Measurements from ENCODE around the gene CASK. TPM values are rescaled to one million over a fixed set of nuclear protein-coding genes. Genes with fewer than 3 reads are reported as not detected.

CASK gene
- total RNA-seq, 1 experiment from 2014 or later = 29.4 TPM

GRCh38 chrX:41538707-41539106, 384.6 kb downstream of the CASK start:
- TF ChIP-seq CTCF (conservative IDR thresholded peaks at IDR 0.05) (no peak), EZH2 (IDR thresholded peaks at IDR 0.05; ENCODE audit: low read depth) (no peak)
- H3F3A ChIP-seq (ENCODE audit: insufficient read depth, low read depth) = no peaks in the 10 kb centered on the region
- H3K27ac ChIP-seq = no peak overlapping the region
- DNase-seq = no peak
- CTCF ChIA-PET = no interaction called here
- H4K20me1 ChIP-seq (ENCODE audit: insufficient read depth) = no peaks in the 10 kb centered on the region
- POLR2A ChIA-PET (ENCODE audit: unreplicated experiment) = no interaction called here
- H3K36me3 ChIP-seq (ENCODE audit: low read depth) = no peaks in the 10 kb centered on the region
- H3K9me3 ChIP-seq (ENCODE audit: insufficient read depth, low read depth) = no peaks in the 10 kb centered on the region
- no peaks in the 10 kb centered on the region for H3K27me3 ChIP-seq (ENCODE audit: insufficient read depth, low read depth)
- no peaks in the 10 kb centered on the region for H3K4me1 ChIP-seq (replicated peaks; ENCODE audit: insufficient read depth)
- no peak overlapping the region for H3K4me3 ChIP-seq
- BruUV-seq (replicated peaks) = no TSS peak
- H3K79me2 ChIP-seq (ENCODE audit: low read depth) = no peaks in the 10 kb centered on the region
- intact Hi-C loops (cut with micrococcal nuclease; ENCODE audit: unreplicated experiment) = no loop called here
- no peak overlapping the region for H3K4me2 ChIP-seq
- no peaks in the 10 kb centered on the region for H3K9me2 ChIP-seq (ENCODE audit: insufficient read depth)
- H2AFZ ChIP-seq = no peak overlapping the region

GRCh38 chrX:41530085-41530484, 393.3 kb downstream of the CASK start:
- Histone ChIP-seq H2AFZ (no peak overlapping the region), H3K4me3 (no peak overlapping the region), H3K9me3 (ENCODE audit: insufficient read depth, low read depth) (no peaks in the 10 kb centered on the region), H3K27ac (no peak overlapping the region), H3K9me2 (ENCODE audit: insufficient read depth) (no peaks in the 10 kb centered on the region), H3F3A (ENCODE audit: insufficient read depth, low read depth) (no peaks in the 10 kb centered on the region), H4K20me1 (ENCODE audit: insufficient read depth) (no peaks in the 10 kb centered on the region), H3K27me3 (ENCODE audit: insufficient read depth, low read depth) (no peaks in the 10 kb centered on the region), H3K4me2 (no peak overlapping the region), H3K79me2 (ENCODE audit: low read depth) (no peaks in the 10 kb centered on the region), H3K4me1 (replicated peaks; ENCODE audit: insufficient read depth) (no peaks in the 10 kb centered on the region), H3K36me3 (ENCODE audit: low read depth) (no peaks in the 10 kb centered on the region)
- intact Hi-C loops (cut with micrococcal nuclease; ENCODE audit: unreplicated experiment) = no loop called here
- no TSS peak for BruUV-seq (replicated peaks)
- ChIA-PET CTCF (interaction anchor here (0.6 kb wide), 1 partner anchor 159 kb away, joined by 3 read pairs; no protein-coding TSS in a partner anchor), POLR2A (ENCODE audit: unreplicated experiment) (no interaction called here)
- no peak for DNase-seq
- TF ChIP-seq CTCF (conservative IDR thresholded peaks at IDR 0.05) = no peak
- TF ChIP-seq EZH2 (IDR thresholded peaks at IDR 0.05; ENCODE audit: low read depth) = no peak

- no peaks in the 10 kb centered on the region for H3K9me2 ChIP-seq (ENCODE audit: insufficient read depth)
- H3F3A ChIP-seq (ENCODE audit: insufficient read depth, low read depth) = no peaks in the 10 kb centered on the region
- no peak overlapping the region for H3K27ac ChIP-seq
- ChIA-PET CTCF (no interaction called here), POLR2A (ENCODE audit: unreplicated experiment) (no interaction called here)
- no peak overlapping the region for H3K4me3 ChIP-seq
- no TSS peak for BruUV-seq (replicated peaks)
- no peaks in the 10 kb centered on the region for H4K20me1 ChIP-seq (ENCODE audit: insufficient read depth)
- TF ChIP-seq CTCF (conservative IDR thresholded peaks at IDR 0.05) (no peak), EZH2 (IDR thresholded peaks at IDR 0.05; ENCODE audit: low read depth) (no peak)
- no peaks in the 10 kb centered on the region for H3K9me3 ChIP-seq (ENCODE audit: insufficient read depth, low read depth)
- H3K27me3 ChIP-seq (ENCODE audit: insufficient read depth, low read depth) = no peaks in the 10 kb centered on the region
- intact Hi-C loops (cut with micrococcal nuclease; ENCODE audit: unreplicated experiment) = no loop called here
- no peak for DNase-seq
- H2AFZ ChIP-seq = no peak overlapping the region
- H3K36me3 ChIP-seq (ENCODE audit: low read depth) = no peaks in the 10 kb centered on the region
- no peaks in the 10 kb centered on the region for H3K4me1 ChIP-seq (replicated peaks; ENCODE audit: insufficient read depth)
- no peaks in the 10 kb centered on the region for H3K79me2 ChIP-seq (ENCODE audit: low read depth)
- H3K4me2 ChIP-seq = no peak overlapping the region
Observed at GRCh38 chrX:41529221-41529620, 394.1 kb downstream of the CASK start.

Data from PC-9 (cell line).